HepG2 (cell line): ENCODE measurements around the gene RAMAC. TPM values are rescaled to one million over a fixed set of nuclear protein-coding genes. Genes with fewer than 3 reads are reported as not detected.
"Not testable (repeated sequence)": the region's sequence is repeated elsewhere in the genome, so short reads cannot be mapped to it uniquely, and the experiment has no call there.

Source experiments
- ATAC-seq: fragments of 200-7000 bp; cut with Tn5 transposase; 3 replicates; pipeline ENCODE4 v1.9.1; 2020; ENCODE audit warnings: mild to moderate bottlenecking, moderate library complexity
- BruUV-seq: library from RNA; stranded (reverse); fragments of 400-500 nt; replicated peaks from 2 replicates; lab custom pipeline; 2021; lab: Mats Ljungman, UMichigan
- CTCF ChIA-PET: fragments of 300-600 bp; formaldehyde crosslinking; extraction: SDS; loops from one replicate; lab custom pipeline; 2021; ENCODE audit warnings: low total read pairs, inconsistent platforms, low intra/inter-chr PET ratio; lab: Yijun Ruan, JAX
- POLR2A ChIA-PET: fragments of 350-600 bp; sonication (Branson Sonifier 250); formaldehyde crosslinking; loops from one replicate; lab custom pipeline; 2020; ENCODE audit warnings: antibody characterized with exemption, inconsistent platforms; lab: Yijun Ruan, JAX
- DNase-seq: peaks from one replicate; pipeline ENCODE4 v3.0.0-alpha.2; 2015; ENCODE audit warnings: low spot score
- FAIRE-seq: peaks from 3 replicates; lab custom pipeline; 2011; peaks lifted over from hg19 to GRCh38; lab: Jason Lieb, UNC
- H2AFZ ChIP-seq: one replicate; pipeline ENCODE4 v1.6.1; 2011; ENCODE audit warnings: low read length, inconsistent platforms
- H3K27ac ChIP-seq: fragments of 300-600 bp; 3 replicates; pipeline ENCODE4 v1.8.0; 2011; ENCODE audit warnings: mixed run types, mild to moderate bottlenecking, mixed read lengths, low read length, inconsistent platforms; ENCODE audit not compliant: insufficient read depth; ENCODE audit errors: extremely low read length
- H3K27me3 ChIP-seq, 2 experiments: fragments of 200-600 bp in 1 of 2; 2 replicates in 1 of 2; 3 replicates in 1 of 2; pipeline versions ENCODE4 v1.6.0 to v1.8.0; 2011; ENCODE audit warnings: low read length in 2 of 2, mild to moderate bottlenecking in 2 of 2, moderate library complexity in 2 of 2, inconsistent platforms in 1 of 2; ENCODE audit not compliant: insufficient read depth in 2 of 2, control insufficient read depth in 1 of 2
- H3K36me3 ChIP-seq, 2 experiments: fragments of 200-600 bp in 1 of 2; replicated peaks in 1 of 2; 2 replicates in 1 of 2; 3 replicates in 1 of 2; pipeline versions ENCODE4 v1.5.1 to v1.8.0; 2011; ENCODE audit warnings: low read length in 2 of 2, inconsistent platforms in 1 of 2; ENCODE audit not compliant: insufficient read depth in 2 of 2, control insufficient read depth in 1 of 2
- H3K4me1 ChIP-seq: 2 replicates; pipeline ENCODE4 v1.5.1; 2012; ENCODE audit warnings: low read length, inconsistent platforms; ENCODE audit not compliant: insufficient read depth
- H3K4me2 ChIP-seq: 2 replicates; pipeline ENCODE4 v1.6.0; 2011; ENCODE audit warnings: low read depth, low read length, inconsistent platforms
- H3K4me3 ChIP-seq, 3 experiments: fragments of 200-600 bp in 1 of 3; sonication (generic), shearing (Covaris generic) in 1 of 3; replicated peaks in 1 of 3; 2 replicates each; pipeline ENCODE4 v1.5.1; 2011 to 2016; ENCODE audit warnings: low read length in 3 of 3, inconsistent platforms in 2 of 3, low read depth in 2 of 3, mild to moderate bottlenecking in 2 of 3, control low read depth in 1 of 3, mixed read lengths in 1 of 3; ENCODE audit not compliant: insufficient read depth in 1 of 3
- H3K79me2 ChIP-seq: one replicate; pipeline ENCODE4 v1.6.1; 2011; ENCODE audit warnings: low read length, inconsistent platforms; ENCODE audit not compliant: insufficient read depth
- H3K9ac ChIP-seq: 2 replicates; pipeline ENCODE4 v1.6.0; 2011; ENCODE audit warnings: mild to moderate bottlenecking, low read depth, low read length, inconsistent platforms; ENCODE audit not compliant: insufficient read depth
- H3K9me3 ChIP-seq: 2 replicates; pipeline ENCODE4 v1.5.1; 2012; ENCODE audit warnings: mild to moderate bottlenecking, low read length
- H4K20me1 ChIP-seq: 2 replicates; pipeline ENCODE4 v1.6.0; 2011; ENCODE audit warnings: inconsistent platforms, mild to moderate bottlenecking, low read length, moderate library complexity; ENCODE audit not compliant: insufficient read depth
- NR1H2 ChIP-seq: sonication (generic); formaldehyde crosslinking; IDR thresholded peaks from 2 replicates; pipeline ENCODE4 v1.8.1; 2022; ENCODE audit warnings: low read depth, missing genetic modification reagents, borderline replicate concordance
- SMC3 ChIP-seq: IDR thresholded peaks from 2 replicates; pipeline ENCODE4 v1.6.1; 2011; ENCODE audit warnings: low read length, improper control_type of control experiment
- SRSF4 ChIP-seq: fragments of 200-400 bp; formaldehyde crosslinking; IDR thresholded peaks from one replicate; pipeline ENCODE4 v1.6.1; 2018; ENCODE audit warnings: mild to moderate bottlenecking, low read depth, low read length, moderate library complexity; ENCODE audit not compliant: poor library complexity, severe bottlenecking
- WGBS: methylation state at CpG from one replicate; pipeline ENCODE4 v1.1.6; 2017; ENCODE audit warnings: low lambda C conversion rate; 5-methylcytosine and 5-hydroxymethylcytosine counted together
- in situ Hi-C: cut with HindIII; loops from 2 replicates; pipeline ENCODE4 v1.10.0; 2017; ENCODE audit warnings: low pct_unique_long_range_greater_than_20kb; ENCODE audit not compliant: extremely low pct_ligation_motif_present
- intact Hi-C: fragments of 100-400 bp; cut with micrococcal nuclease; formaldehyde crosslinking; loops from one replicate; pipeline ENCODE4 v1.10.0; 2022; ENCODE audit not compliant: unreplicated experiment
- polyA plus RNA-seq, 8 experiments: library from polyadenylated mRNA; depleted of rRNA in 3 of 8; stranded (reverse) in 7 of 8; unstranded in 1 of 8; fragments of >200 nt; fragmentation: Illumina TruSeq in 4 of 8; extraction: Trizol in 4 of 8; gene quantifications; 2 replicates each; pipeline versions ENCODE4 v1.2.1 to v1.2.3, GENCODE V29; 2011 to 2016; ENCODE audit warnings: low read depth in 4 of 8, missing spikeins in 1 of 8, mixed read lengths in 1 of 8; ENCODE audit not compliant: insufficient read depth in 1 of 8
- total RNA-seq, 5 experiments: library from RNA; depleted of rRNA; stranded (reverse); fragments of >200 nt; fragmentation: Illumina TruSeq; extraction: Trizol; gene quantifications; 2 replicates each; pipeline ENCODE4 v1.2.3, GENCODE V29; 2016; ENCODE audit warnings: low read depth in 1 of 5
- TF ChIP-seq, protein P1 (sequence below): sonication (generic); formaldehyde crosslinking; IDR thresholded peaks from 2 replicates; pipeline ENCODE4 v1.9.0; 2021; ENCODE audit warnings: missing genetic modification reagents, borderline replicate concordance
- TF ChIP-seq, protein P2 (sequence below): sonication (generic); formaldehyde crosslinking; IDR thresholded peaks from 2 replicates; pipeline ENCODE4 v1.5.0; 2020; ENCODE audit warnings: mild to moderate bottlenecking, missing genetic modification reagents, moderate library complexity
- TF ChIP-seq, protein P3 (sequence below): fragments of 450-650 bp; IDR thresholded peaks from 2 replicates; pipeline ENCODE4 v1.6.1; 2017

RAMAC gene
- total and polyA plus RNA-seq, 2 of the 13 experiments (the other 11 are each of a cell fraction or from before 2014, with no cell fraction given) = 22.2 to 45.9 TPM

DNA sequence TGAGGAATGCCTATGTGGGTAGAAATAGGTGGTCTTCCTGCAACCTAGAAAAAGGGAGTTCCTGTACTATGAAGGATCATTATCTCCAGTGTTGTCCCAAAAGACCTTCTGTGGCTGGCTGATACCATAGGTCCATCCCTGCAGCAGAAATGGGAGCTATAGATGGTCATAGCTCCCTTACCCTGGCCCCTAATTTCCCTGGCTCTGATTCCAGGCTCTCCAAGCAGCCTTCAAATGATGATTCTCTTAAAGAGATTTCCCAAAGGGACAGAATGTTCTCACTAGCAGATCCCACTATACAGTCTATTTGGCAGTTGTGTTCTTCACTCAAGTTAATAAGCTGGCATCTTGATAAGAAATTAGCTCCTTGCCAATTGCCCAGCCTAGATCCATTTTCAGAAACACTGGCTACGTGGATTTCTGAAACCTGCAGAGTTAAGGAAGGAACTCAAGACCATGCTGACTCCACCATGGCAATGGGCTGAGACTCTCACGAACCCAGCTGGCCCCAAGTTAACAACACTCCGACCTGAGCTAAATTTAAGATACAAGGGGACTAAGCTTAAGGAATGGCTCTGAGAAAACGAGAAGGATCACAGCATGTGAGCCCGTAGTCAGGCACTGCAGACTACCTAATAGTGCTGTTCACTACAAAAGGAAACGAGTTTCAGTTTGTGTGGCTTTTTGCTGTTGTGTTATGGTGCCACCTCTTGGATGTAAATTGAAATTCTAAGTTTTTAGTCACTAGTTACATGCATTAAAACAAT, 14.1 kb downstream of the RAMAC start (continued):
- TF ChIP-seq, protein P1, sequence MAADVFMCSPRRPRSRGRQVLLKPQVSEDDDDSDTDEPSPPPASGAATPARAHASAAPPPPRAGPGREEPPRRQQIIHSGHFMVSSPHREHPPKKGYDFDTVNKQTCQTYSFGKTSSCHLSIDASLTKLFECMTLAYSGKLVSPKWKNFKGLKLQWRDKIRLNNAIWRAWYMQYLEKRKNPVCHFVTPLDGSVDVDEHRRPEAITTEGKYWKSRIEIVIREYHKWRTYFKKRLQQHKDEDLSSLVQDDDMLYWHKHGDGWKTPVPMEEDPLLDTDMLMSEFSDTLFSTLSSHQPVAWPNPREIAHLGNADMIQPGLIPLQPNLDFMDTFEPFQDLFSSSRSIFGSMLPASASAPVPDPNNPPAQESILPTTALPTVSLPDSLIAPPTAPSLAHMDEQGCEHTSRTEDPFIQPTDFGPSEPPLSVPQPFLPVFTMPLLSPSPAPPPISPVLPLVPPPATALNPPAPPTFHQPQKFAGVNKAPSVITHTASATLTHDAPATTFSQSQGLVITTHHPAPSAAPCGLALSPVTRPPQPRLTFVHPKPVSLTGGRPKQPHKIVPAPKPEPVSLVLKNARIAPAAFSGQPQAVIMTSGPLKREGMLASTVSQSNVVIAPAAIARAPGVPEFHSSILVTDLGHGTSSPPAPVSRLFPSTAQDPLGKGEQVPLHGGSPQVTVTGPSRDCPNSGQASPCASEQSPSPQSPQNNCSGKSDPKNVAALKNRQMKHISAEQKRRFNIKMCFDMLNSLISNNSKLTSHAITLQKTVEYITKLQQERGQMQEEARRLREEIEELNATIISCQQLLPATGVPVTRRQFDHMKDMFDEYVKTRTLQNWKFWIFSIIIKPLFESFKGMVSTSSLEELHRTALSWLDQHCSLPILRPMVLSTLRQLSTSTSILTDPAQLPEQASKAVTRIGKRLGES = no peak
- TF ChIP-seq, protein P2, sequence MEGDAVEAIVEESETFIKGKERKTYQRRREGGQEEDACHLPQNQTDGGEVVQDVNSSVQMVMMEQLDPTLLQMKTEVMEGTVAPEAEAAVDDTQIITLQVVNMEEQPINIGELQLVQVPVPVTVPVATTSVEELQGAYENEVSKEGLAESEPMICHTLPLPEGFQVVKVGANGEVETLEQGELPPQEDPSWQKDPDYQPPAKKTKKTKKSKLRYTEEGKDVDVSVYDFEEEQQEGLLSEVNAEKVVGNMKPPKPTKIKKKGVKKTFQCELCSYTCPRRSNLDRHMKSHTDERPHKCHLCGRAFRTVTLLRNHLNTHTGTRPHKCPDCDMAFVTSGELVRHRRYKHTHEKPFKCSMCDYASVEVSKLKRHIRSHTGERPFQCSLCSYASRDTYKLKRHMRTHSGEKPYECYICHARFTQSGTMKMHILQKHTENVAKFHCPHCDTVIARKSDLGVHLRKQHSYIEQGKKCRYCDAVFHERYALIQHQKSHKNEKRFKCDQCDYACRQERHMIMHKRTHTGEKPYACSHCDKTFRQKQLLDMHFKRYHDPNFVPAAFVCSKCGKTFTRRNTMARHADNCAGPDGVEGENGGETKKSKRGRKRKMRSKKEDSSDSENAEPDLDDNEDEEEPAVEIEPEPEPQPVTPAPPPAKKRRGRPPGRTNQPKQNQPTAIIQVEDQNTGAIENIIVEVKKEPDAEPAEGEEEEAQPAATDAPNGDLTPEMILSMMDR (CRISPR knock-in tag) = peak; percentile 61
- TF ChIP-seq SRSF4 (no peak), NR1H2 (no peak), SMC3 (peak; percentile 38; the same call in 1 of the 2 replicates)
- TF ChIP-seq, protein P3, sequence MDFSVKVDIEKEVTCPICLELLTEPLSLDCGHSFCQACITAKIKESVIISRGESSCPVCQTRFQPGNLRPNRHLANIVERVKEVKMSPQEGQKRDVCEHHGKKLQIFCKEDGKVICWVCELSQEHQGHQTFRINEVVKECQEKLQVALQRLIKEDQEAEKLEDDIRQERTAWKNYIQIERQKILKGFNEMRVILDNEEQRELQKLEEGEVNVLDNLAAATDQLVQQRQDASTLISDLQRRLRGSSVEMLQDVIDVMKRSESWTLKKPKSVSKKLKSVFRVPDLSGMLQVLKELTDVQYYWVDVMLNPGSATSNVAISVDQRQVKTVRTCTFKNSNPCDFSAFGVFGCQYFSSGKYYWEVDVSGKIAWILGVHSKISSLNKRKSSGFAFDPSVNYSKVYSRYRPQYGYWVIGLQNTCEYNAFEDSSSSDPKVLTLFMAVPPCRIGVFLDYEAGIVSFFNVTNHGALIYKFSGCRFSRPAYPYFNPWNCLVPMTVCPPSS = no peak

DNA sequence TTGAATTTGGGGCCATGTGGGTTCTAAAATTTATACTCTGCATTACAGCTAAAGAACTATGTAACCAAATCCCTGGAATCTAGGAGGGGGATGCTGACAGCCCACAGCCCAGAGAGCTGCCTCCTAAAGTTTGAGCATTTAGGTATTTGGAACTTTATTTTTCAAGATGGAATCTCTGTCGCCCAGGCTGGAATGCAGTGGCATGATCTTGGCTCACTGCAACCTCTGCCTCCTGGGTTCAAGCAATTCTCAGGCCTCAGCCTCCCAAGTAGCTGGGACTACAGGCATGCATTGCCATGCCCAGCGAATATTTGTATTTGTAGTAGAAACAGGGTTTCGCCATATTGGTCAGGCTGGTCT, 14.6 kb downstream of the RAMAC start:
- in situ Hi-C loops, H3K27me3 ChIP-seq, BruUV-seq, H2AFZ ChIP-seq, H3K9me3 ChIP-seq, DNase-seq, ATAC-seq, FAIRE-seq, H3K27ac ChIP-seq, H4K20me1 ChIP-seq, H3K9ac ChIP-seq, H3K79me2 ChIP-seq, H3K4me1 ChIP-seq, H3K4me2 ChIP-seq, H3K4me3 ChIP-seq, H3K36me3 ChIP-seq: not testable (repeated sequence)
- intact Hi-C loops = loop anchor here (1.0 to 2.0 kb wide), 3 partner anchors 150 to 470 kb away; partner anchors contain the start of gene RPS17
- 100% methylated on average over 3 of the region's 3 CpGs for WGBS
- CTCF ChIA-PET = interaction anchor here (1.9 kb wide), 1 partner anchor 151 kb away, joined by 17 read pairs; no protein-coding TSS in a partner anchor
- POLR2A ChIA-PET = interaction anchor here (1.2 kb wide), 1 partner anchor 10 kb away, joined by 4 read pairs; the partner anchor contains the start of gene C15orf40
